ENCODE data around the gene LGALS3BP. TPM values are rescaled to one million over a fixed set of nuclear protein-coding genes. Genes with fewer than 3 reads are reported as not detected.
A peak's percentile ranks its signal among the peaks of the same experiment; 100 is the strongest.

Gene LGALS3BP
- total RNA-seq, 2 donors from 2014 or later: 44.8 to 48.2 TPM

GRCh38 chr17:79019632-79020584 lies 40.2 kb upstream of the LGALS3BP start:
- H3K27ac Mint-ChIP-seq: no peak overlapping the region
- H3K4me3 Mint-ChIP-seq: no peak overlapping the region
- no peaks in the 10 kb centered on the region for H3K4me1 Mint-ChIP-seq
- peaks cover 3% of the 10 kb centered on the region for H3K27me3 Mint-ChIP-seq
- peak; percentile 48 for ATAC-seq (replicated peaks)
- H3K9me3 Mint-ChIP-seq: no peaks in the 10 kb centered on the region
- H3K36me3 Mint-ChIP-seq (ENCODE audit: low read depth): no peaks in the 10 kb centered on the region

DNA sequence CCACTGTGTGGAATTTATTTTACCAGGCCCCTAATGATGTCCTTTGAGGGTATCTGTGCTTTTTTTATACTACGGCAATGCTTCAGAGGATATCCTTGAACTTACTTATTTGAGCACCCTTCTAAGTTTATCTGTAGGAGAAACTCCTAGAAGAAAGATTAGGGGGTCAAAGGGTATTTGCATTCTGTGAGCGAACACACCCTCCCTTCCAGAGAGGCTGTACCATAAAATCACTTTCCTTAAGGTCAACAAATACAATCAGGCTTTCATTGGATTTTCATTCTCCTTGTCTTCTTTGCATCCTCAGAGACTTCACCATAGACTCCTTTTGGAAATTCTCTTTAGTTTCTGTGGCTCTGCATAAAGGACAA lies 39.5 kb upstream of the LGALS3BP start:
- Mint-ChIP-seq H3K27ac (no peak overlapping the region), H3K4me1 (no peaks in the 10 kb centered on the region), H3K27me3 (peaks cover 3% of the 10 kb centered on the region), H3K4me3 (no peak overlapping the region), H3K9me3 (no peaks in the 10 kb centered on the region), H3K36me3 (ENCODE audit: low read depth) (no peaks in the 10 kb centered on the region)
- no peak for ATAC-seq (replicated peaks)

GRCh38 chr17:79018370-79018695 lies 38.6 kb upstream of the LGALS3BP start:
- H3K4me1 Mint-ChIP-seq: no peaks in the 10 kb centered on the region
- H3K27me3 Mint-ChIP-seq: peaks cover 7% of the 10 kb centered on the region
- H3K9me3 Mint-ChIP-seq: no peaks in the 10 kb centered on the region
- no peaks in the 10 kb centered on the region for H3K36me3 Mint-ChIP-seq (ENCODE audit: low read depth)
- H3K4me3 Mint-ChIP-seq: no peak overlapping the region
- no peak overlapping the region for H3K27ac Mint-ChIP-seq
- ATAC-seq (replicated peaks): no peak

GRCh38 chr17:79017546-79018369 lies 38.0 kb upstream of the LGALS3BP start:
- no peak for ATAC-seq (replicated peaks)
- Mint-ChIP-seq H3K27me3 (peaks cover 7% of the 10 kb centered on the region), H3K4me1 (no peaks in the 10 kb centered on the region), H3K4me3 (no peak overlapping the region), H3K9me3 (no peaks in the 10 kb centered on the region), H3K36me3 (ENCODE audit: low read depth) (no peaks in the 10 kb centered on the region), H3K27ac (no peak overlapping the region)

DNA sequence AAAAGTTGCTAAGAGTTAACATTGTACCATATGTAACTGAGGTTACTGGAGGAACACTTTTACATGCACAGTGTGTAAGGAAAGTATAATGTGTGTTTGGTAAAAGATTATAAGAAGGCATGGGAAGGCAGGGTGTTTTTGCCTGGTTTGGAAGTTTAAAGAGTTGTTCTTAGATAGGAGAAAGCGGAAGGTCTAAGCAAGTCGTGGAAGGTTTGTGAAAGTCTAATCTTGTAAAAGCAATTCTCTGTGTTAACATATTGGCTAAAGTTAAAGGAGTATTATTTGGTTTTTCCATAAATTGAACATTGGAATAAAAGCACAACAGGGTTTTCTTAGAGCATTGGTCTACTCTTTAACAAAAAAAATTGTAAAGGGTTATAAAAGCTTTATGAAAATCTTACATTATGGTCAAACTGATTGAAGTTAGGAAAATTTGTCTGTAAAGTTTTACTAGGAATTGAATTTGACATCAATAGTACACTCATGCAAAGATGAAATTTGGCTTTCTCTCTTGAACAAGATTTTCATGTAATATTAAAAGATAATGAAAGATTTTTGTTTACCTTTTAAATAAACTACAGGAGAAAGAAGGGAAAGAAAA lies 34.5 kb upstream of the LGALS3BP start:
- Mint-ChIP-seq H3K36me3 (ENCODE audit: low read depth) (peaks cover 9% of the 10 kb centered on the region), H3K4me1 (no peaks in the 10 kb centered on the region), H3K4me3 (no peak overlapping the region), H3K27me3 (peaks cover 7% of the 10 kb centered on the region), H3K9me3 (no peaks in the 10 kb centered on the region), H3K27ac (no peak overlapping the region)
- no peak for ATAC-seq (replicated peaks)

DNA sequence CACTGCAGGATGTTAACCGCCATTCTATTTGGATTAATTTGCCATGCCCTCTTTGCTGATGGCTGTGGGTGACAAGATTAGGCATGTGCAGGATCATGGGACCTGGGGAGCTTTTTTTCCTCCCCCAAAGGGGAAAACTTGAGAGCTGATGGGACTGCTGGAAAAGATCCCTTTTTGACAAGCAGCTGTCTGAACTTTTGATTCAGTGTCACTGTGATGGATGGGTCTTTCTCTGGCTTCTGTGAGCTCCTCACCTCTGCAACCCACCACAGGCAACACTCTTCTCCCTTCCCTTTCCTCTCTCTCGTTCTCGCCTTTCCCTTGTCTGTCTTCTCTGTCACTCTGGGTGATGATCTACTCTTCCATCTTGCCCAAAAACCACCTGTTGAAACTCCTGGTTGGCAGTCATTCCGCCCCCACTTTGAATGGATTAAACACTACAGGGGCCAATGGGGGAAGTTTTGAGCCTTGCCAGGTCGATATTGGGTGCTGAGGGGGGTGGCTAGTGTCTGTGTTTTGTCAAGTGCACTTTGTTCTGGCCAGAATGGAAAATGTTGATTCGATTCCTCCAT lies 32.9 kb upstream of the LGALS3BP start:
- peaks cover 25% of the 10 kb centered on the region for H3K36me3 Mint-ChIP-seq (ENCODE audit: low read depth)
- ATAC-seq (replicated peaks): no peak
- no peak overlapping the region for H3K4me3 Mint-ChIP-seq
- H3K27ac Mint-ChIP-seq: no peak overlapping the region
- peaks cover 4% of the 10 kb centered on the region for H3K27me3 Mint-ChIP-seq
- peaks cover 9% of the 10 kb centered on the region for H3K4me1 Mint-ChIP-seq
- H3K9me3 Mint-ChIP-seq: no peaks in the 10 kb centered on the region

DNA sequence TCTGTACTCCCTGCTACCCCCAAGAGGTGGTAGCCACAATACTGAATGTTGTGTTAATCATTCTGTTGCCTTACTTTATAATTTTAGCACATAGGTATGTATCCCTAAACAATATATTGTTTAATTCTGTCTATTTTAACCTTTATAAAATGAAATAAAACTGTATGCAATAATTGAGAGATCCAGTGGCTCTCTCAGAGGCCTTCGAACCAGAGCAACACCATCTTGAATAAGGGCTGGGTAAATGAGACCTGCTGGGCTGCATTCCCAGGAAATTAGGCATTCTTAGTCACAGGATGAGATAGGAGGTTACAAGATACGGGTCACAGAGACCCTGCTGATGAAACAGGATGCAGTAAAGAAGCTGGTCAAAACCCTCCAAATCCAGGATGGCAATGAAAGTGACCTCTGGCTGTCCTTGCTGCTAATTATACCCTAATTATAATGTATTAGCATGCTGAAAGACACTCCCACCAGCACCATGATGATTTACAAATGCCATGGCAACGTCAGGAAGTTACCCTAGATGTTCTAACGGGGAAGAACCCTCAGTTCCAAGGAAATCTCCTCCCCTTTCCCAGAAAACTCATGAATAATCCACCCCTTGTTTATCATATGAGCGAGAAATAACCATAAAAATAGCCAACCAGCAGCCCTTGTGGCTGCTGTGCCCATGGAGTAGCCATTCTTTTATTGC lies 31.9 kb upstream of the LGALS3BP start:
- H3K4me3 Mint-ChIP-seq: peak overlapping the region; percentile 96
- H3K27me3 Mint-ChIP-seq: peaks cover 4% of the 10 kb centered on the region
- peak overlapping the region; percentile 99 for H3K27ac Mint-ChIP-seq
- H3K4me1 Mint-ChIP-seq: peaks cover 19% of the 10 kb centered on the region
- peaks cover 35% of the 10 kb centered on the region for H3K36me3 Mint-ChIP-seq (ENCODE audit: low read depth)
- H3K9me3 Mint-ChIP-seq: no peaks in the 10 kb centered on the region
- ATAC-seq (replicated peaks): no peak

GRCh38 chr17:79010304-79010646 lies 30.6 kb upstream of the LGALS3BP start:
- no peak for ATAC-seq (replicated peaks)
- peaks cover 4% of the 10 kb centered on the region for H3K27me3 Mint-ChIP-seq
- peak overlapping the region; percentile 96 for H3K4me3 Mint-ChIP-seq
- peak overlapping the region; percentile 99 for H3K27ac Mint-ChIP-seq
- H3K36me3 Mint-ChIP-seq (ENCODE audit: low read depth): peaks cover 35% of the 10 kb centered on the region
- no peaks in the 10 kb centered on the region for H3K9me3 Mint-ChIP-seq
- peaks cover 25% of the 10 kb centered on the region for H3K4me1 Mint-ChIP-seq

GRCh38 chr17:79009397-79010303 lies 29.9 kb upstream of the LGALS3BP start, which contains the start of gene CANT1:
TSS of gene CANT1 (minus strand) at chr17:79009764. CDS start at chr17:78997622, 12,142 bp downstream.
- H3K4me1 Mint-ChIP-seq: peaks cover 25% of the 10 kb centered on the region
- peaks cover 4% of the 10 kb centered on the region for H3K27me3 Mint-ChIP-seq
- no peaks in the 10 kb centered on the region for H3K9me3 Mint-ChIP-seq
- peak; percentile 97 for ATAC-seq (replicated peaks)
- H3K36me3 Mint-ChIP-seq (ENCODE audit: low read depth): peaks cover 35% of the 10 kb centered on the region
- H3K27ac Mint-ChIP-seq: peak within 1 kb of the TSS; percentile 99
- peak within 1 kb of the TSS; percentile 96 for H3K4me3 Mint-ChIP-seq

- ATAC-seq (replicated peaks): peak; percentile 12
- Mint-ChIP-seq H3K27ac (peak overlapping the region; percentile 99), H3K27me3 (no peaks in the 10 kb centered on the region), H3K4me1 (peaks cover 25% of the 10 kb centered on the region), H3K36me3 (ENCODE audit: low read depth) (peaks cover 35% of the 10 kb centered on the region), H3K4me3 (peak overlapping the region; percentile 96), H3K9me3 (no peaks in the 10 kb centered on the region)
These were observed 29.1 kb upstream of the LGALS3BP start for GRCh38 chr17:79008666-79009387.

GRCh38 chr17:79007504-79008381 lies 28.0 kb upstream of the LGALS3BP start:
- peaks cover 25% of the 10 kb centered on the region for H3K4me1 Mint-ChIP-seq
- H3K36me3 Mint-ChIP-seq (ENCODE audit: low read depth): peaks cover 38% of the 10 kb centered on the region
- ATAC-seq (replicated peaks): no peak
- peak overlapping the region; percentile 99 for H3K27ac Mint-ChIP-seq
- no peaks in the 10 kb centered on the region for H3K27me3 Mint-ChIP-seq
- H3K4me3 Mint-ChIP-seq: peak overlapping the region; percentile 96
- no peaks in the 10 kb centered on the region for H3K9me3 Mint-ChIP-seq

All from activated T-helper 17 cell treated with anti-CD3 and anti-CD28 coated beads, Interleukin-2, amount 50 U/mL, for 72 hours (primary cell).